HL-60 (cell line): Measurements from ENCODE around the gene SELENOK.

Source experiments
- GABPA ChIP-seq: IDR thresholded peaks from 2 replicates; pipeline ENCODE4 v1.6.1; 2012; ENCODE audit warnings: low read depth
- POLR2AphosphoS5 ChIP-seq: IDR thresholded peaks from 2 replicates; pipeline ENCODE4 v1.6.1; 2012; ENCODE audit warnings: low read depth
- SPI1 ChIP-seq: IDR thresholded peaks from 2 replicates; pipeline ENCODE4 v1.6.1; 2012; ENCODE audit warnings: low read depth, mild to moderate bottlenecking, borderline replicate concordance
- TF ChIP-seq, protein P1 (sequence below): IDR thresholded peaks from one replicate; pipeline ENCODE4 v1.5.1; 2011; ENCODE audit warnings: low read length, control low read depth, inconsistent platforms; ENCODE audit not compliant: insufficient read depth
- TF ChIP-seq, protein P2 (sequence below): IDR thresholded peaks from 2 replicates; pipeline ENCODE4 v1.6.1; 2012; ENCODE audit warnings: low read depth; ENCODE audit not compliant: insufficient replicate concordance

DNA sequence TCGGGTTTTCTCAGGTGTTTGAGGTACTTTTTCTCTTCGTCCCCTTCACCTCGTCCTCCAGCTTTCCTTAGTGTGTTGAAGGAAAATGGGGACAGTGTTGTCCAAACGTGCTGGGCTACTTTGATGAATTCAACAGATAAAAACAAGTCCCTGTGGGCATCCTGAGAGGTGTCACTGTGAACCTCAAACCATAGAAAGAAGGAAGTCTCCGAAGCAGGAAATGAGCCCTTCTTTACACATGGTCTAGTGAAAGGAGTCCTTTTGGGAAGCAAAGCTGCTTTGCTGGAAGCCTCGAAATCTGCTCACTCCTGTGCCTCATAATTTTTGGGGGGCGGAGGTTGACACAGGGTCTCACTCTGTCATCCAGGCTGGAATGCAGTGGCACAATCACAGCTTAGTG is 34.7 kb downstream of the SELENOK start:
- TF ChIP-seq, protein P1, sequence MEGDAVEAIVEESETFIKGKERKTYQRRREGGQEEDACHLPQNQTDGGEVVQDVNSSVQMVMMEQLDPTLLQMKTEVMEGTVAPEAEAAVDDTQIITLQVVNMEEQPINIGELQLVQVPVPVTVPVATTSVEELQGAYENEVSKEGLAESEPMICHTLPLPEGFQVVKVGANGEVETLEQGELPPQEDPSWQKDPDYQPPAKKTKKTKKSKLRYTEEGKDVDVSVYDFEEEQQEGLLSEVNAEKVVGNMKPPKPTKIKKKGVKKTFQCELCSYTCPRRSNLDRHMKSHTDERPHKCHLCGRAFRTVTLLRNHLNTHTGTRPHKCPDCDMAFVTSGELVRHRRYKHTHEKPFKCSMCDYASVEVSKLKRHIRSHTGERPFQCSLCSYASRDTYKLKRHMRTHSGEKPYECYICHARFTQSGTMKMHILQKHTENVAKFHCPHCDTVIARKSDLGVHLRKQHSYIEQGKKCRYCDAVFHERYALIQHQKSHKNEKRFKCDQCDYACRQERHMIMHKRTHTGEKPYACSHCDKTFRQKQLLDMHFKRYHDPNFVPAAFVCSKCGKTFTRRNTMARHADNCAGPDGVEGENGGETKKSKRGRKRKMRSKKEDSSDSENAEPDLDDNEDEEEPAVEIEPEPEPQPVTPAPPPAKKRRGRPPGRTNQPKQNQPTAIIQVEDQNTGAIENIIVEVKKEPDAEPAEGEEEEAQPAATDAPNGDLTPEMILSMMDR = no peak
- TF ChIP-seq, protein P2, sequence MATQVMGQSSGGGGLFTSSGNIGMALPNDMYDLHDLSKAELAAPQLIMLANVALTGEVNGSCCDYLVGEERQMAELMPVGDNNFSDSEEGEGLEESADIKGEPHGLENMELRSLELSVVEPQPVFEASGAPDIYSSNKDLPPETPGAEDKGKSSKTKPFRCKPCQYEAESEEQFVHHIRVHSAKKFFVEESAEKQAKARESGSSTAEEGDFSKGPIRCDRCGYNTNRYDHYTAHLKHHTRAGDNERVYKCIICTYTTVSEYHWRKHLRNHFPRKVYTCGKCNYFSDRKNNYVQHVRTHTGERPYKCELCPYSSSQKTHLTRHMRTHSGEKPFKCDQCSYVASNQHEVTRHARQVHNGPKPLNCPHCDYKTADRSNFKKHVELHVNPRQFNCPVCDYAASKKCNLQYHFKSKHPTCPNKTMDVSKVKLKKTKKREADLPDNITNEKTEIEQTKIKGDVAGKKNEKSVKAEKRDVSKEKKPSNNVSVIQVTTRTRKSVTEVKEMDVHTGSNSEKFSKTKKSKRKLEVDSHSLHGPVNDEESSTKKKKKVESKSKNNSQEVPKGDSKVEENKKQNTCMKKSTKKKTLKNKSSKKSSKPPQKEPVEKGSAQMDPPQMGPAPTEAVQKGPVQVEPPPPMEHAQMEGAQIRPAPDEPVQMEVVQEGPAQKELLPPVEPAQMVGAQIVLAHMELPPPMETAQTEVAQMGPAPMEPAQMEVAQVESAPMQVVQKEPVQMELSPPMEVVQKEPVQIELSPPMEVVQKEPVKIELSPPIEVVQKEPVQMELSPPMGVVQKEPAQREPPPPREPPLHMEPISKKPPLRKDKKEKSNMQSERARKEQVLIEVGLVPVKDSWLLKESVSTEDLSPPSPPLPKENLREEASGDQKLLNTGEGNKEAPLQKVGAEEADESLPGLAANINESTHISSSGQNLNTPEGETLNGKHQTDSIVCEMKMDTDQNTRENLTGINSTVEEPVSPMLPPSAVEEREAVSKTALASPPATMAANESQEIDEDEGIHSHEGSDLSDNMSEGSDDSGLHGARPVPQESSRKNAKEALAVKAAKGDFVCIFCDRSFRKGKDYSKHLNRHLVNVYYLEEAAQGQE = no peak
- TF ChIP-seq POLR2AphosphoS5 = no peak
- peak; percentile 64; the same call in 1 of the 2 replicates for TF ChIP-seq SPI1
- no peak for TF ChIP-seq GABPA
